Measurements from ENCODE around the gene SCAMP1.

GRCh38 chr5:78341440-78341839 lies 19.0 kb upstream of the SCAMP1 start:
- TF ChIP-seq ZBTB48 (tag by site-specific recombination; IDR thresholded peaks at IDR 0.05) (no peak), ZNF561 (tag by site-specific recombination; IDR thresholded peaks at IDR 0.05; ENCODE audit: borderline replicate concordance) (no peak), CTCF (tag by site-specific recombination; IDR thresholded peaks at IDR 0.05) (no peak), ZNF121 (tag by site-specific recombination; IDR thresholded peaks at IDR 0.05) (no peak), ZNF747 (tag by site-specific recombination; IDR thresholded peaks at IDR 0.05) (no peak), ATF2 (tag by site-specific recombination; IDR thresholded peaks at IDR 0.05; ENCODE audit: low read depth) (no peak)
